Measurements from ENCODE around the gene RUVBL2.
"Not testable (repeated sequence)": the region's sequence is repeated elsewhere in the genome, so short reads cannot be mapped to it uniquely, and the experiment has no call there.

Gene RUVBL2

DNA sequence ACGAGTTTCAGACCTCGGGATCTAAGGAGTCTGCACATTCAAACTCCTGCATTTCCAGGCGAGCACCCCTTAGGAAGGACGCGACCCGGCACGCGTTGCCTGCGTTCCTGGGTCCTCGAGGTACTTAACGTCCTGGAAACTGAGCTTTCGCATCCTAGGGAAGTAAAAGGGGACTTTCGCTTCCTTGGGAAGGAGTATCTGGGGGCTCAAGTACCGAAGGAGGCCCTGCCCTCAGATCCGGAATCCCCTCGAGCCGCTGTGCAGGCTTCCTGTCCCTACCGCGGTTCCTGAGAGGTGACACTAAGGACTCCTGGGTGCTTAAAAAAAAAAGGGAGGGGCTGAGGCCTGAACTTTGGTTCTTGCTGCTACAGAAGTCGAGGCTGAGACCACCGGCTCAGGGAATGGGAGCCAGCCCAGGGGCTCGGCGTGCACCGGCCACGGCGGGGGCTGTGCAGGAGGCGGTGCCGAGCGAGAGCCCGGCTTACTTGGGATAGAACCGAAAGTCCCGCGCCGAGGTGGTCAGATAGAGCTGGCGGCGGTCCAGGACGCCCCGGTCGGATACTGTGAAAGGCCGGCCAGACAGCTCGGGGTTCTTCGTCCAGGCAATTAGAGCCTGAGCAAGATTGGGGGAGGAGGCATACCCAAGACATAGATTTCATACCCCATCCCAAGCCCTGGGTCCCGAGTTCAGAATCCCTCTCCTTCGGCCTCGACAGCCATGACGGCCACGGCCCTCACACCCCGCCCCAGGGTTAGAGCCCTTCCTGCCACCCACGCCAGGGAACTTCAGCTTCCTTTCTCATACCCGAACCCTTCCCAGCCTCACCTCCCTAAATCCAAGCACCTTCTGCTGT is 24.9 kb downstream of the RUVBL2 start:
- DNase-seq (ENCODE audit: low read depth in 2 of 2), result not testable (repeated sequence)

DNA sequence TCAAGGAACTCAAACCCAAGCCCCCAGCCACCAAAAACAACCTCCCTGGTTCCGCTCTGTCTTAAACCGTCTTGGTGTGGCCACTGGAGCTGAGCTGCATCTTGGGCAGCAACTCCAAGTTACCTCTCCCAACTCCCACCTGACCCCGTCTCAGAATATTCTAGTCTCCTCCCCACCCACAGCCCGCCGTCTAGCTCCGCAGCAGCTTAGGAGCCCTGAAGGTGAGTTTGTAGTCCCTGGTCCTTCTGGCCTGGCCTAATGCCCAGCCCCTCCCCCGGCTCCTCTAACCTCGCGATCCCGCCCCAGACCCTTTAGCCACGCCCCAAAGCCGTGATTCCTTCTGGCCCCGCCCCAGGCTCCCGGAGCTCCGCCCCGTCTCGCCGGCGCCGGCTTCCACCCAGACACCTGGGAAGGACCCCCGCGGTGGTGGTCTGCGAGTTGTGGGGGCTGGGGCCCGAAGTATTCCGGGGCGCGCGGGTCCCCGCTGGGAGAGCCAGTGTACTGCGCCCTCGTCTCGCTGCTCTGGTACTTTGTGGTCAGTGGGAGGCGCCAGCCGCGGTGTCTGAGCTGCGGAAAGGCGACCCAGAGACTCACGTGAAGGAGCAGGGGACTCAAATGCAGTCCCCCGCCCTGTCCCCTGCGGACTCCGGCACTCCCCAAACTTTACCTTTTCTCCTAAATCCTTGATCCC is 25.7 kb downstream of the RUVBL2 start:
- DNase-seq (ENCODE audit: low read depth in 2 of 2), result no peak

DNA sequence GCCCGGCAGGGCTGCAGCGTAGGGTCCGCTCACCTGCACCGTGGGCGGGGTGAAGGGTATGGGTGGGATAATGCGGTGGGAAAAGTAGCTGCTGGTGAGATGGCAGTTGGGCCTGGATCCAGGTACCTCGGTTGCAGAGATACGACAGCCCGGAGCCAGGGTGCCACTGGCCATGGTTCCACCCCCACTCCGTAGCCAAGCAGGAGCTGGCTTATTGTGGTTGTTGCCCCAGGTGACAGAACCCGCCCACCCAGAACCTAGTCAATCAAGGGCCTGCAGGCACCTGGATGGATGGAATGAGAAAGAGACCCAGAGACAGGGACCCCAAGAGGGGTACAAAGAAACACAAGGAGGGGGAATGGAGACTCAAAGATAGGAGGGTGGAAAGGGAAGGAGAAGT is 26.7 kb downstream of the RUVBL2 start:
- DNase-seq (ENCODE audit: low read depth in 2 of 2), result no peak

DNA sequence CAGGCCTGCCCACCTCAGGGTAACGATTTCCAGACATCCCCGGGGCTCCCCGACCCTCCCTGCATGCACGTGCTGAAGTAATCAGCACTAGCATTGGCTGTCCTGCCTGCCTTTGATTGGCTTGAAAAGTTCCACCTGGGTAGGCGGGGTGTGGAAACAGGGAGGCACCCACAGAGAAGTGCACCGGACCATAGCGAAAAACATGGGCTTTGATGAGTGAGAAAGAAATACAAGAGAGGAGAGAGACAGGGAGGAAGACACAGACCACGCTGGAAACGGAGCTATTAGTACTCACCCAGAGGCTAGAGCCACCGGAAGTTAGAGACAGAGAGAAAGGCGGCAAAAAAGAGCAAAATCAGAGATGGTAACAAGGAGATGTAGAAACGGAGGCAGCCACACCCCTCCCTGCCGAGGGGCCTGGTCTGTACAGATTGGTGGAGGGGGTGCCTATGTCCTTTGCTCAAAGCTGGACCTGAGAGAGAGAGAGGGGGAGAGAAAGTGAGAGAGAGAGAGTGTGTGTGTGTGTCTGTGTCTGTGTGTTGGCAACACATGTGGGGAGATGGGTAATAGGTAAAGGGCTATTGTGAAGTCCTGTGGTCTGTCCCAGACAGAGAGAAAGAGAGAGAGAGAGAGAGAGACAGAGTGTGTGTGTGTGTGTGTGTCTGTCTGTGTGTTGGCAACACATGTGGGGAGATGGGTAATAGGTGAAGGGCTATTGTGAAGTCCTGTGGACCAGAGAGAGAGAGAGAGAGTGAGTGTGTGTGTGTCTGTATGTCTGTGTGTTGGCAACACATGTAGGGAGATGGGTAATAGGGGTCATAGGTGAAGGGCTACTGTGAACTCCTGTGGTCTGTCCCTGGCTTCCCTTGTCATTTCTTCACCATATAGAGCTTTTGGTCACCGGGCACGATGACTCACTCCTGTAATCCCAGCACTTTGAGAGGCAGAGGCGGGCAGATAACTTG is 27.5 kb downstream of the RUVBL2 start:
- no peak for DNase-seq (ENCODE audit: low read depth in 2 of 2)

DNA sequence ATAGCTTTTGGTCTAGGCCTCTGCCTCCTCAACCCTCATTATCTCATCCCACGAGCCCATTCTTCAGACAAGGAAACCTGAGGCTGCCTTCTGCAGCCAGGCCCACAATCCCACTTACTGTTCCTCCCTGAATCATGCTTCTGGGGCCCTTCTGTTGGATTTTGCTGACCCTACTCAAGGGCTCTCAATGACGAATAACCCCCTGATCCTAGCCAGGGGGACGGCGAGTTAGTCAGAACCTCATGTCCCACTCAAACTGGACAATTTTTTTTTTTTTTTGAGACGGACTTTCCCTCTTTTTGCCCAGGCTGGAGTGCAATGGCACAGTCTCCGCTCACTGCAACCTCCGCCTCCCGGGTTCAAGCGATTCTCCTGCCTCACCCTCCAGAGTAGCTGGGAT is 28.4 kb downstream of the RUVBL2 start:
- DNase-seq (ENCODE audit: low read depth in 2 of 2), result no peak

DNA sequence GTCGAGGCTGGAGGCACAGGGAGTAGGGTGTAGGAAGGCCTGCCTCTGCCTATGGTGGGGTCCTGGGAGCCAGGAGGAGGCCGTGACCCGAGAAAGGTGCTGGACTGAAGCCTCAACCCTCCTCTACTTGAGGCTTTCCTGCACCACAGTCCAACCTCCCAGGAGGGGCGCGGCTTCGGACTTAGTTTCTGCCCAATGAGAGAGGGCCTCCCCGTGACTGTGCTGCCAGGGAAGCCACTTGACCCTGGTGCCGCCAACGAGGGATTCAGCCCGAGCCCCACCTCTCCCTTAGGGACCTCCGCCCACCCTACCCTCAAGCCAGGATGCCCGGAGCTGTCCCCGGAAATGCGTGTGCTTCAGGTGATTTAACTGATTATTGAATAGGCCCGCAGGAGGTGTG is 30.5 kb downstream of the RUVBL2 start, which contains the start of gene CGB3:
TSS of gene CGB3 (minus strand) at position 101 of the 400 bp plus-strand sequence. CDS start 362 bp downstream, outside the sequence.
- DNase-seq (ENCODE audit: low read depth in 2 of 2), result not testable (repeated sequence)

DNA sequence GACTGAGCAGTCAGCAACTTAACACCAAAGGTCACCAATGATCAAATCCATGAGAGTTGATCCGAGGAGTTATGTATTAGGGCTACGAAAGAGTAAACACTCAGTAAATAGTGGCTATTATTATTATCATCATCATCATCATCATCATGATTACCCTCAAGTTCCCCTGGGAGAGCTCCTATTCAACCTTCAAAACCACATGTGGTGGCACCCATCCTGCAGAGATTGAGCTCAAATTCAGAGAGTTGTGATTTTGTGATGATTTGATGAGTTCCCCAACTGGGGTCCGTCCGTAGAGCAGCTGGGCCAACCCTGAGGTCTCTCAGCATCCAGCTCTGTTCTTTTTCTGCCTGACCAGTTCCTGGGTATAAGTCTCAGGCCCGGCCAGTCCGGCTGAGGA is 31.4 kb downstream of the RUVBL2 start:
- not testable (repeated sequence) for DNase-seq (ENCODE audit: low read depth in 2 of 2)

DNA sequence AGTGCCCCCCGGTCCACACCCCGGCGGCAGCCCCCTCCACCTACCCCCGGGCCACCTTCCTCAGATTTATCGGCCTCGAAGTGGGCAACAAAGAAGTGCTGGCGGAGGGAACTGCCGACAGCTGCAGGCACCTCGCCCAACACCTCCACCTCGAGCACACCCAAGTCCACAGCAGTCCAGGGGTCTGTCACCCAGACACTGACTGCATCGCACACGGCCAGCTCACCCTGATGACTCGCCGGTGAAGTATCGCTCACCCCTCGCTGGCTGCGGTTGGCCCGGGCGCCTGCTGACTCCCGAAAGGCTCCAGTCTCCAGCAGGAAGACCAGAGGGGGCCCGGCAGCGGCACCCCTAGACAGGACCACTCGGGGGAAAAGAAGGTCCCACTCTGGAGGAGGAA is 31.9 kb downstream of the RUVBL2 start:
- not testable (repeated sequence) for DNase-seq (ENCODE audit: low read depth in 2 of 2)

DNA sequence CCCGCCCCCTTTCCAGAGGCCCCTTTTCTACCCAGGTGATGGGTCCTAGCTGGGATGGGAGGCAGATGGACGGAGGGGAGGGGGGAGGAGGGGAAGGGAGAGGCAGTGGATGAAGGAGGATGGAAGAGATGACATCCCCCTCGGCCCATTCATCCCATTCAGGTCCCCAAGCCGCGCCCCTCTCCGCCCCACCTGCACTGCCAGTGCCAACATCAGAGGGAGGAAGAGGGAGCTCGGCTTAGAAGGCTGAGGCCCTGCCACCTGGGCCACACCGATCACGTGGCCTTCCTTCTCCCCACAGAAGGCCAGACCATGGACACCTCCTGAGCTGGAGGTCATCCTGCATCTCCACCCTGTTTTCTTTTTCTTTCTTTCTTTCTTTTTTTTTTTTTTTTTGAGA is 35.0 kb downstream of the RUVBL2 start:
- DNase-seq (ENCODE audit: low read depth in 2 of 2), result not testable (repeated sequence)

DNA sequence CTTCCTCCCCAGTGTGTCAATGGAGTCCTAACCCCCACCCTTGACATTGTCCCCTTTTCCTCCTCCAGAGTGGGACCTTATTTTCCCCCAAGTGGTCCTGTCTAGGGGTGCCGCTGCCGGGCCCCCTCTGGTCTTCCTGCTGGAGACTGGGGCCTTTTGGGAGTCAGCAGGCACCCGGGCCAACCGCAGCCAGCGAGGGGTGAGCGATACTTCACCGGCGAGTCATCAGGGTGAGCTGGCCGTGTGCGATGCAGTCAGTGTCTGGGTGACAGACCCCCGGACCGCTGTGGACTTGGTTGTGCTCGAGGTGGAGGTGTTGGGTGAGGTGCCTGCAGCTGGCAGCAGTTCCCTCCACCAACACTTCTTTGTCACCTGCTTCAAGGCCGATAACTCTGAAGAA is 36.1 kb downstream of the RUVBL2 start:
- not testable (repeated sequence) for DNase-seq (ENCODE audit: low read depth in 2 of 2)

DNA sequence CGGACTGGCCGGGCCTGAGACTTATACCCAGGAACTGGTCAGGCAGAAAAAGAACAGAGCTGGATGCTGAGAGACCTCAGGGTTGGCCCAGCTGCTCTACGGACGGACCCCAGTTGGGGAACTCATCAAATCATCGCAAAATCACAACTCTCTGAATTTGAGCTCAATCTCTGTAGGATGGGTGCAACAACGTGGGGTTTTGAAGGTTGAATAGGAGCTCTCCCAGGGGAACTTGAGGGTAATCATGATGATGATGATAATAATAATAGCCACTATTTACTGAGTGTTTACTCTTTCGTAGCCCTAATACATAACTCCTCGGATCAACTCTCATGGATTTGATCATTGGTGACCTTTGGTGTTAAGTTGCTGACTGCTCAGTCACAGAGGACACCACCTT is 36.6 kb downstream of the RUVBL2 start:
- DNase-seq (ENCODE audit: low read depth in 2 of 2), result not testable (repeated sequence)

DNA sequence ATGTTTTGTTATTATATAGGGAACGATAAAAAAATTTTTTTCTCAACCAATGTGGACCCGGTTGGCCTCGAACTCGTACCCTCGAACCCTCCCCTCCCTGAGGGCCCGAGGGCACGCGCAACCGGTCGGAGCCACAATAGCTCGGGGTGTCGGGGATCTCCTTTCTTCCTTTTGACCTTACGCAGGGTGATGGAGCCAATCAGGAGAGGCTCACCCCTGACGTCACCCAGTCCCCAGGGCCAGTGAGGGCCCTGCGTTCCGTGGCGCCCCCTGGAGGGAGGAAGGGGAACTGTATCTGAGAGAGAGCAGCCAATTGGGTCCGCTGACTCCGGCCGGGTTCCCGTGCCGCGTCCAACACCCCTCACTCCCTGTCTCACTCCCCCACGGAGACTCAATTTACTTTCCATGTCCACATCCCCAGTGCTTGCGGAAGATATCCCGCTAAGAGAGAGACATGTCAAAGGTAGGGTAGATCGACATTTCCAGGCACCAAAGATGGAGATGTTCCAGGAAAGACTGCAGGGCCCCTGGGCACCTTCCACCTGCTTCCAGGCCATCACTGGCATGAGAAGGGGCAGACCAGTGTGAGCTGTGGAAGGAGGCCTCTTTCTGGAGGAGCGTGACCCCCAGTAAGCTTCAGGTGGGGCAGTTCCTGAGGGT is 38.1 kb downstream of the RUVBL2 start, which contains the start of gene CGB2:
TSS of gene CGB2 (plus strand) at position 249 of the 660 bp plus-strand sequence. CDS start at position 455, 206 bp downstream.
- DNase-seq (ENCODE audit: low read depth in 2 of 2), result not testable (repeated sequence)

DNA sequence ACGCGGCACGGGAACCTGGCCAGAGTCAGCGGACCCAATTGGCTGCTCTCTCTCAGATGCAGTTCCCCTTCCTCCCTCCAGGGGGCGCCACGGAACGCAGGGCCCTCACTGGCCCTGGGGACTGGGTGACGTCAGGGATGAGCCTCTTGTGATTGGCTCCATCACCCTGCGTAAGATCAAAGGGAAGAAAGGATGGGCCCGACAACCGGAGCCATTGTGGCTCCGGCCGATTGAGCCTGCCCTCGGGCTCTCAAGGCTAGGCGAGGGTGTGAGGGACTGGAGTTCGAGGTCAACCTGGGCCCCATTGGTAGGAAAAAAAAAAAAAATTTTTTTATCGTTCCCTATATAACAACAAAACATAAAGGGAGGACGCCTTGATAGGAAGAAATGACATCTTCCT is 43.1 kb downstream of the RUVBL2 start, which contains the start of gene CGB1:
TSS of gene CGB1 (minus strand) at position 81 of the 400 bp plus-strand sequence. CDS start 184 bp downstream, outside the sequence.
- not testable (repeated sequence) for DNase-seq (ENCODE audit: low read depth in 2 of 2)

DNA sequence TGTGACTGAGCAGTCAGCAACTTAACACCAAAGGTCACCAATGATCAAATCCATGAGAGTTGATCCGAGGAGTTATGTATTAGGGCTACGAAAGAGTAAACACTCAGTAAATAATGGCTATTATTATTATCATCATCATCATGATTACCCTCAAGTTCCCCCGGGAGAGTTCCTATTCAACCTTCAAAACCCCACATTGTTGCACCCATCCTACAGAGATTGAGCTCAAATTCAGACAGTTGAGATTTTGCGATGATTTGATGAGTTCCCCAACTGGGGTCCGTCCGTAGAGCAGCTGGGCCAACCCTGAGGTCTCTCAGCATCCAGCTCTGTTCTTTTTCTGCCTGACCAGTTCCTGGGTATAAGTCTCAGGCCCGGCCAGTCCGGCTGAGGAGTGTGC is 44.4 kb downstream of the RUVBL2 start:
- not testable (repeated sequence) for DNase-seq (ENCODE audit: low read depth in 2 of 2)

DNA sequence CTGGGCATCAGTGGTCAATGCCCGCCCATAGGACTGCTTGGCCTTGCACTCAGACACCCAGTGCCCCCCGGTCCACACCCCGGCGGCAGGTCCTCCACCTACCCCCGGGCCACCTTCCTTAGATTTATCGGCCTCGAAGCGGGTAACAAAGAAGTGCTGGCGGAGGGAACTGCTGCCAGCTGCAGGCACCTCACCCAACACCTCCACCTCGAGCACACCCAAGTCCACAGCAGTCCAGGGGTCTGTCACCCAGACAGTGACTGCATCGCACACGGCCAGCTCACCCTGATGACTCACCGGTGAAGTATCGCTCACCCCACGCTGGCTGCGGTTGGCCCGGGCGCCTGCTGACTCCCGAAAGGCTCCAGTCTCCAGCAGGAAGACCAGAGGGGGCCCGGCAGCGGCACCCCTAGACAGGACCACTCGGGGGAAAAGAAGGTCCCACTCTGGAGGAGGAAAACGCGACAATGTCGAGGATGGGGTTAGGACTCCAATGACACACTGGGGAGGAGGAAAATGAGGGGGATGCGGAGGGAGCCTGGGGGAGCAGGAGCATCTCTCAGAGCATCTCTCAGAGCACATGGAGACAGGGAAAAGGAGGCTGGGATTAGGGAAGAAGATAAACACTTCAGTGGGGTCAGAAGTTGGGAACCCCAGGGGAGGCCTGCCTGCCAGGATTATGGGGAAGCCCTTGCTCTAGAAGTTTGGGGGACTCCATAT is 45.0 kb downstream of the RUVBL2 start:
- DNase-seq (ENCODE audit: low read depth in 2 of 2), result not testable (repeated sequence)

DNA sequence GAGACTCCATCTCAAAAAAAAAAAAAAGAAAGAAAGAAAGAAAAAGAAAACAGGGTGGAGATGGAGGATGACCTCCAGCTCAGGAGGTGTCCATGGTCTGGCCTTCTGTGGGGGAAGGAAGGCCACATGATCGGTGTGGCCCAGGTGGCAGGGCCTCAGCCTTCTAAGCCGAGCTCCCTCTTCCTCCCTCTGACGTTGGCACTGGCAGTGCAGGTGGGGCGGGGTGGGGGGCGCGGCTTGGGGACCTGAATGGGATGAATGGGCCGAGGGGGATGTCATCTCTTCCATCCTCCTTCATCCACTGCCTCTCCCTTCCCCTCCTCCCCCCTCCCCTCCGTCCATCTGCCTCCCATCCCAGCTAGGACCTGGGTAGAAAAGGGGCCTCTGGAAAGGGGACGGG is 46.0 kb downstream of the RUVBL2 start:
- DNase-seq (ENCODE audit: low read depth in 2 of 2), result not testable (repeated sequence)

DNA sequence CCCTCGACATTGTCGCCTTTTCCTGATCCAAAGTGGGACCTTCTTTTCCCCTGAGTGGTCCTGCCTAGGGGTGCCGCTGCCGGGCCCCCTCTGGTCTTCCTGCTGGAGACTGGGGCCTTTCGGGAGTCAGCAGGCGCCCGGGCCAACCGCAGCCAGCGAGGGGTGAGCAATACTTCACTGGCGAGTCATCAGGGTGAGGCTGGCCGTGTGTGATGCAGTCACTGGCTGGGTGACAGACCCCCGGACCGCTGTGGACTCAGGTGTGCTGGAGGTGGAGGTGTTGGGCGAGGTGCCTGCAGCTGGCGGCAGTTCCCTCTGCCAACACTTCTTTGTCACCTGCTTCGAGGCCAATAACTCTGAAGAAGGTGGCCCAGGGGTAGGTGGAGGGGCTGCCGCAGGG is 48.5 kb downstream of the RUVBL2 start:
- no peak for DNase-seq (ENCODE audit: low read depth in 2 of 2)

DNA sequence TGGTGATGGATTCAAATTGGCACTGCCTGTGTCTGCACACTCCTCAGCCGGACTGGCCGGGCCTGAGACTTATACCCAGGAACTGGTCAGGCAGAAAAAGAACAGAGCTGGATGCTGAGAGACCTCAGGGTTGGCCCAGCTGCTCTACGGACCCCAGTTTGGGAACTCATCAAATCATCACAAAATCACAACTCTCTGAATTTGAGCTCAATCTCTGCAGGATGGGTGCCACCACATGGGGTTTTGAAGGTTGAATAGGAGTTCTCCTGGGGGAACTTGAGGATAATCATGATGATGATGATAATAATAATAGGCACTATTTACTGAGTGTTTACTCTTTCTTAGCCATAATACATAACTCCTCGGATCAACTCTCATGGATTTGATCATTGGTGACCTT is 49.0 kb downstream of the RUVBL2 start:
- not testable (repeated sequence) for DNase-seq (ENCODE audit: low read depth in 2 of 2)

DNA sequence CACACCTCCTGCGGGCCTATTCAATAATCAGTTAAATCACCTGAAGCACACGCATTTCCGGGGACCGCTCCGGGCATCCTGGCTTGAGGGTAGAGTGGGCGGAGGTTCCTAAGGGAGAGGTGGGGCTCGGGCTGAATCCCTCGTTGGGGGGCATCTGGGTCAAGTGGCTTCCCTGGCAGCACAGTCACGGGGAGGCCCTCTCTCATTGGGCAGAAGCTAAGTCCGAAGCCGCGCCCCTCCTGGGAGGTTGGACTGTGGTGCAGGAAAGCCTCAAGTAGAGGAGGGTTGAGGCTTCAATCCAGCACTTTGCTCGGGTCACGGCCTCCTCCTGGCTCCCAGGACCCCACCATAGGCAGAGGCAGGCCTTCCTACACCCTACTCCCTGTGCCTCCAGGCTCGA is 49.9 kb downstream of the RUVBL2 start, which contains the start of gene CGB5:
TSS of gene CGB5 (plus strand) at position 301 of the 400 bp plus-strand sequence. CDS start 362 bp downstream, outside the sequence.
- DNase-seq (ENCODE audit: low read depth in 2 of 2), result not testable (repeated sequence)

DNA sequence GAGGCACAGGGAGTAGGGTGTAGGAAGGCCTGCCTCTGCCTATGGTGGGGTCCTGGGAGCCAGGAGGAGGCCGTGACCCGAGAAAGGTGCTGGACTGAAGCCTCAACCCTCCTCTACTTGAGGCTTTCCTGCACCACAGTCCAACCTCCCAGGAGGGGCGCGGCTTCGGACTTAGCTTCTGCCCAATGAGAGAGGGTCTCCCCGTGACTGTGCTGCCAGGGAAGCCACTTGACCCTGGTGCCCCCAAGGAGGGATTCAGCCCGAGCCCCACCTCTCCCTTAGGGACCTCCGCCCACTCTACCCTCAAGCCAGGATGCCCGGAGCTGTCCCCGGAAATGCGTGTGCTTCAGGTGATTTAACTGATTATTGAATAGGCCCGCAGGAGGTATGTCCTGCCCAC is 55.3 kb downstream of the RUVBL2 start, which contains the start of gene CGB8:
TSS of gene CGB8 (minus strand) at position 101 of the 400 bp plus-strand sequence. CDS start 372 bp downstream, outside the sequence.
- DNase-seq (ENCODE audit: low read depth in 2 of 2), result not testable (repeated sequence)
